HG03439 (cell line): ENCODE results near the gene MAFF.
"Not testable (repeated sequence)": the region's sequence is repeated elsewhere in the genome, so short reads cannot be mapped to it uniquely, and the experiment has no call there.

ENCODE experiments used
- ATAC-seq: cut with Tn5 transposase; IDR thresholded peaks from one replicate; pipeline ENCODE4 v1.9.1; 2021; ENCODE audit warnings: mild to moderate bottlenecking, moderate library complexity; ENCODE audit not compliant: unreplicated experiment

Gene MAFF

GRCh38 chr22:38221908-38222796, 20.4 kb downstream of the MAFF start:
- no peak for ATAC-seq

GRCh38 chr22:38222797-38223119, 21.0 kb downstream of the MAFF start:
- ATAC-seq: no peak

GRCh38 chr22:38223289-38223960, 21.6 kb downstream of the MAFF start:
- ATAC-seq: no peak

- no peak for ATAC-seq
Measured at GRCh38 chr22:38226853-38227649, 25.3 kb downstream of the MAFF start.

- ATAC-seq: no peak
Measured at GRCh38 chr22:38228326-38228872, 26.6 kb downstream of the MAFF start.

GRCh38 chr22:38228873-38229740, 27.3 kb downstream of the MAFF start:
- ATAC-seq: no peak

- no peak for ATAC-seq
Measured at GRCh38 chr22:38230108-38230825, 28.5 kb downstream of the MAFF start.

GRCh38 chr22:38230916-38231315, 29.1 kb downstream of the MAFF start:
- ATAC-seq: no peak

- no peak for ATAC-seq
Measured at GRCh38 chr22:38232196-38232595, 30.4 kb downstream of the MAFF start.

- no peak for ATAC-seq
Measured at GRCh38 chr22:38233427-38233826, 31.6 kb downstream of the MAFF start.

- ATAC-seq: not testable (repeated sequence)
Measured at GRCh38 chr22:38233856-38234255, 32.1 kb downstream of the MAFF start.

- ATAC-seq: no peak
Measured at GRCh38 chr22:38235240-38235850, 33.6 kb downstream of the MAFF start.

GRCh38 chr22:38236786-38237185, 35.0 kb downstream of the MAFF start:
- no peak for ATAC-seq

GRCh38 chr22:38238519-38239071, 36.8 kb downstream of the MAFF start:
- ATAC-seq: no peak

GRCh38 chr22:38239101-38239761, 37.4 kb downstream of the MAFF start:
- no peak for ATAC-seq

- ATAC-seq: no peak
Measured at GRCh38 chr22:38240734-38241252, 39.0 kb downstream of the MAFF start.

- no peak for ATAC-seq
Measured at GRCh38 chr22:38243007-38243765, 41.4 kb downstream of the MAFF start.
